Activated naive CD4-positive, alpha-beta T cell treated with anti-CD3 and anti-CD28 coated beads, Interleukin-2, amount 50 U/mL, for 16 hours (primary cell): ENCODE measurements around the gene PTPRN2.
"Not testable (repeated sequence)": the region's sequence is repeated elsewhere in the genome, so short reads cannot be mapped to it uniquely, and the experiment has no call there.

ENCODE experiments used
- DNase-seq: peaks from one replicate; pipeline ENCODE4 v3.0.0-alpha.2; 2020

The PTPRN2 gene

GRCh38 chr7:158550394-158550700, 37.3 kb downstream of the PTPRN2 start:
- DNase-seq, result no peak

GRCh38 chr7:158549616-158550393, 37.8 kb downstream of the PTPRN2 start:
- DNase-seq, result no peak

- no peak for DNase-seq
Observed at GRCh38 chr7:158549176-158549615, 38.4 kb downstream of the PTPRN2 start.

GRCh38 chr7:158548726-158549125, 38.9 kb downstream of the PTPRN2 start:
- DNase-seq, result no peak

GRCh38 chr7:158547817-158548216, 39.8 kb downstream of the PTPRN2 start:
- no peak for DNase-seq

GRCh38 chr7:158546626-158547025, 41.0 kb downstream of the PTPRN2 start:
- DNase-seq, result no peak

- no peak for DNase-seq
Observed at GRCh38 chr7:158546214-158546613, 41.4 kb downstream of the PTPRN2 start.

GRCh38 chr7:158544708-158545107, 42.9 kb downstream of the PTPRN2 start:
- DNase-seq, result no peak

GRCh38 chr7:158543840-158544239, 43.8 kb downstream of the PTPRN2 start:
- no peak for DNase-seq

- DNase-seq, result no peak
Observed at GRCh38 chr7:158542651-158543566, 44.7 kb downstream of the PTPRN2 start.

GRCh38 chr7:158541346-158542010, 46.1 kb downstream of the PTPRN2 start:
- no peak for DNase-seq

- no peak for DNase-seq
Observed at GRCh38 chr7:158539711-158540146, 47.9 kb downstream of the PTPRN2 start.

- DNase-seq, result no peak
Observed at GRCh38 chr7:158538156-158538946, 49.3 kb downstream of the PTPRN2 start.

- DNase-seq, result no peak
Observed at GRCh38 chr7:158537516-158537882, 50.1 kb downstream of the PTPRN2 start.

- no peak for DNase-seq
Observed at GRCh38 chr7:158536871-158537515, 50.6 kb downstream of the PTPRN2 start.

- DNase-seq, result no peak
Observed at GRCh38 chr7:158535079-158535478, 52.5 kb downstream of the PTPRN2 start.

GRCh38 chr7:158534598-158534997, 53.0 kb downstream of the PTPRN2 start:
- DNase-seq, result no peak

GRCh38 chr7:158534134-158534515, 53.5 kb downstream of the PTPRN2 start:
- not testable (repeated sequence) for DNase-seq

- no peak for DNase-seq
Observed at GRCh38 chr7:158533386-158534133, 54.1 kb downstream of the PTPRN2 start.

GRCh38 chr7:158532093-158532627, 55.5 kb downstream of the PTPRN2 start:
- no peak for DNase-seq

- no peak for DNase-seq
Observed at GRCh38 chr7:158531661-158532060, 56.0 kb downstream of the PTPRN2 start.
